Stimulated activated CD8-positive, alpha-beta memory T cell treated with anti-CD3 and anti-CD28 coated beads, Interleukin-15, amount 100 ng/mL, for 4 hours (primary cell): ENCODE results near the gene COL6A3.
"Not testable (repeated sequence)": the region's sequence is repeated elsewhere in the genome, so short reads cannot be mapped to it uniquely, and the experiment has no call there.

Source experiments
- DNase-seq, 2 donors: peaks; one replicate each; pipeline ENCODE4 v3.0.0-alpha.2; 2020; ENCODE audit warnings: low read depth in 2 of 2

The COL6A3 gene

GRCh38 chr2:237418300-237418699 lies 4.3 kb upstream of the COL6A3 start:
- DNase-seq = no peak

- no peak for DNase-seq
Measured at GRCh38 chr2:237412988-237413776, 782 bp downstream of the COL6A3 start.

- no peak for DNase-seq
Measured at GRCh38 chr2:237412646-237412987, 1.3 kb downstream of the COL6A3 start.

- DNase-seq = no peak
Measured at GRCh38 chr2:237411683-237412423, 2.1 kb downstream of the COL6A3 start.

GRCh38 chr2:237411092-237411601 lies 2.8 kb downstream of the COL6A3 start:
- no peak for DNase-seq

- DNase-seq = not testable (repeated sequence)
Measured at GRCh38 chr2:237409263-237409662, 4.7 kb downstream of the COL6A3 start.

GRCh38 chr2:237408335-237409000 lies 5.5 kb downstream of the COL6A3 start:
- no peak for DNase-seq

GRCh38 chr2:237407700-237408099 lies 6.3 kb downstream of the COL6A3 start:
- no peak for DNase-seq

- no peak for DNase-seq
Measured at GRCh38 chr2:237406371-237406895, 7.5 kb downstream of the COL6A3 start.

- DNase-seq = no peak
Measured at GRCh38 chr2:237405605-237406004, 8.4 kb downstream of the COL6A3 start.

- DNase-seq = no peak
Measured at GRCh38 chr2:237405006-237405559, 8.9 kb downstream of the COL6A3 start.

GRCh38 chr2:237404413-237404812 lies 9.6 kb downstream of the COL6A3 start:
- DNase-seq = no peak

- no peak for DNase-seq
Measured at GRCh38 chr2:237403024-237403882, 10.7 kb downstream of the COL6A3 start.

- no peak for DNase-seq
Measured at GRCh38 chr2:237400199-237400598, 13.8 kb downstream of the COL6A3 start.

- DNase-seq = no peak
Measured at GRCh38 chr2:237397072-237397471, 16.9 kb downstream of the COL6A3 start.

GRCh38 chr2:237393523-237393922 lies 20.4 kb downstream of the COL6A3 start:
- DNase-seq = no peak

GRCh38 chr2:237392186-237392585 lies 21.8 kb downstream of the COL6A3 start:
- no peak for DNase-seq

GRCh38 chr2:237391140-237391539 lies 22.8 kb downstream of the COL6A3 start:
- DNase-seq = no peak

- no peak for DNase-seq
Measured at GRCh38 chr2:237390235-237390634, 23.7 kb downstream of the COL6A3 start.

GRCh38 chr2:237389831-237390230 lies 24.1 kb downstream of the COL6A3 start:
- no peak for DNase-seq

- no peak for DNase-seq
Measured at GRCh38 chr2:237388036-237388435, 25.9 kb downstream of the COL6A3 start.
